CD4-positive, CD25-positive, alpha-beta regulatory T cell (primary cell): ENCODE results near the gene NEMP1. TPM values are rescaled to one million over a fixed set of nuclear protein-coding genes. Genes with fewer than 3 reads are reported as not detected.

ENCODE experiments used
- ATAC-seq, 2 donors: fragments of 150-1000 bp; cut with Tn5 transposase; one replicate each; pipeline ENCODE4 v1.10.0; 2021; ENCODE audit warnings: low read depth in 2 of 2, moderate number of reproducible peaks in 2 of 2, moderate library complexity in 1 of 2
- DNase-seq, 3 donors: peaks; one replicate each; pipeline versions ENCODE4 v3.0.0 to v3.0.0-alpha.2; 2012 to 2022; ENCODE audit warnings: mixed read lengths in 1 of 3
- H3K27ac ChIP-seq: one replicate; pipeline ENCODE4 v1.7.0; 2013; ENCODE audit warnings: mild to moderate bottlenecking, low read length; ENCODE audit not compliant: insufficient read depth, poor library complexity, severe bottlenecking
- H3K27me3 ChIP-seq: one replicate; pipeline ENCODE4 v1.7.0; 2013; ENCODE audit warnings: low read length; ENCODE audit not compliant: control insufficient read depth, insufficient read depth
- H3K36me3 ChIP-seq: one replicate; pipeline ENCODE4 v1.7.0; 2013; ENCODE audit warnings: mild to moderate bottlenecking, low read length, moderate library complexity; ENCODE audit not compliant: control insufficient read depth, insufficient read depth
- H3K4me1 ChIP-seq: 2 replicates; pipeline ENCODE4 v1.7.0; 2013; ENCODE audit warnings: mild to moderate bottlenecking, low read length; ENCODE audit not compliant: insufficient read depth, control insufficient read depth, poor library complexity, severe bottlenecking
- H3K4me3 ChIP-seq: one replicate; pipeline ENCODE4 v1.7.0; 2013; ENCODE audit warnings: low read depth, mild to moderate bottlenecking, low read length, moderate library complexity
- H3K9me3 ChIP-seq, 2 experiments: 1 replicate in 1 of 2; 2 replicates in 1 of 2; pipeline ENCODE4 v1.7.0; 2013; ENCODE audit warnings: low read length in 2 of 2, mild to moderate bottlenecking in 1 of 2, moderate library complexity in 1 of 2; ENCODE audit not compliant: control insufficient read depth in 2 of 2
- H3K27ac Mint-ChIP-seq, 3 donors: one replicate each; pipeline ENCODE4 v1.8.0; 2020 to 2022; ENCODE audit warnings: mild to moderate bottlenecking in 3 of 3, mixed read lengths in 3 of 3, moderate library complexity in 2 of 3
- H3K27me3 Mint-ChIP-seq: one replicate; pipeline ENCODE4 v1.8.0; 2022; ENCODE audit warnings: mild to moderate bottlenecking, mixed read lengths
- H3K36me3 Mint-ChIP-seq: one replicate; pipeline ENCODE4 v1.8.0; 2020; ENCODE audit warnings: mixed read lengths
- H3K4me1 Mint-ChIP-seq, 4 donors: one replicate each; pipeline ENCODE4 v1.8.0; 2020 to 2022; ENCODE audit warnings: mixed read lengths in 4 of 4, mild to moderate bottlenecking in 1 of 4
- H3K4me3 Mint-ChIP-seq, 4 donors: one replicate each; pipeline ENCODE4 v1.8.0; 2020 to 2022; ENCODE audit warnings: mild to moderate bottlenecking in 4 of 4, mixed read lengths in 4 of 4, moderate library complexity in 3 of 4
- H3K9me3 Mint-ChIP-seq, 7 donors: one replicate each; pipeline ENCODE4 v1.8.0; 2020 to 2022; ENCODE audit warnings: mixed read lengths in 7 of 7, mild to moderate bottlenecking in 3 of 7, moderate library complexity in 2 of 7
- polyA plus RNA-seq, 4 donors: library from polyadenylated mRNA; unstranded; fragments of 300-500 nt; fragmentation: Illumina TruSeq; gene quantifications; one replicate each; pipeline ENCODE4 v1.2.3, GENCODE V29; 2021
- total RNA-seq: library from RNA; stranded (reverse); gene quantifications from one replicate; pipeline ENCODE4 v1.2.3, GENCODE V29; 2022

NEMP1 gene
- total and polyA plus RNA-seq, 5 donors from 2014 or later: 3.1 to 14.7 (median 5.4) TPM

DNA sequence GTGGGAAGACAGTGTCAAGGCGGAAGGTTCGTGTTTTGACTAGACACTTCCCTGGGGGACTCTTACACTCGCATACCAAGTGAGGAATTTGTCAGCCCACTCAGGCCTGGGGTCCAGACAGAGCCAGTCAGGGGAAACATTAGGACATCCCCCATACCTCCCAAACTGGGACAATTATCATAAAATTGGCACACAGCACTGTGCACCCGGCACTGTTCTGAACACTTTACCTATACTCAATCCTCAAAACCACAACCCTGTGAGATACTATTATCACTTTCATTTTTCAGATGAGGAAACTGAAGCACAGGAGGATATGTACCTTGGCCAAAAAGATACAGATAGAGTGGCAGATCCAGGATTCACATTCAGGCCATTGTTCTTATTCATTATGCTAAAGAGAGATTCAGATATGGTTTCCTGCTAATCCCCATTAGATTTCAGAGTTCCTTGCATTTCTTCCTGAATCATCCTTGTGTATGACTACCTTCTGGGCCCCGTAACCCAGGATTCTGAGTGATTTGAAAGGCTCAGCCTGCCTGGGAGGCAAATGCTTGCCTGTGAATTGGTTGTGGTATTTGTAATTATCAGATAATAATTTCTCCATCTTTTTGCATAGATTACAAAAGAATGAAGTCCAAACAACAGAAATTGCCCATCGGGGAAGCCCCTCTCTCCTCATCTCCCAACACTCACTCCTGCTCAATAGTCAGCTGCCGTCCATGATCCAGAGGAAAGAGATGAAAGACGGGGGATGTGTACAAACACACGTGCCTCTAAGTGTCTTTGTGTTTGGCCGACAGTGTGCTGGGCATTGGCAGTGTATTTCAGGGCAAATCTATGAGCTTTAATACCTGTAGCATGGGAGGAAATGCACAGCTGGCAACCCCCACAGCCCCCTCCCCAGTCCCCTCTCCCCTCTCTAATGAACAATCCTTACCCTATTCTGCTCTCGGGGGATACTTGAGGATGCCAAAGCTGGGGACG is 66.9 kb downstream of the NEMP1 start:
- Mint-ChIP-seq H3K27ac (peak overlapping the region; percentile 33 to 90 (median 88)), H3K36me3 (no peaks in the 10 kb centered on the region), H3K9me3 (no peaks in the 10 kb centered on the region), H3K4me3 (peak overlapping the region in 3 of 4 donors; percentile 7 to 81 (median 22)), H3K27me3 (peaks cover 21% of the 10 kb centered on the region), H3K4me1 (peaks cover 9 to 50% (median 14%) of the 10 kb centered on the region in 4 donors)
- DNase-seq: peak in 1 of 3 donors; percentile 71
- no peak overlapping the region for H3K27ac ChIP-seq
- peak overlapping the region; percentile 37 for H3K4me3 ChIP-seq
- no peaks in the 10 kb centered on the region for H3K9me3 ChIP-seq
- H3K36me3 ChIP-seq: no peaks in the 10 kb centered on the region
- ATAC-seq: peak; percentile 45 to 54
- peaks cover 9% of the 10 kb centered on the region for H3K4me1 ChIP-seq
- H3K27me3 ChIP-seq: peaks cover 6% of the 10 kb centered on the region

- Mint-ChIP-seq H3K4me1 (peaks cover 12 to 55% (median 16%) of the 10 kb centered on the region in 4 donors), H3K27me3 (peaks cover 21% of the 10 kb centered on the region), H3K9me3 (no peaks in the 10 kb centered on the region), H3K4me3 (no peak overlapping the region), H3K36me3 (no peaks in the 10 kb centered on the region), H3K27ac (peak overlapping the region in 2 of 3 donors; percentile 33 to 90)
- no peak for DNase-seq
- ATAC-seq: no peak
- peaks cover 15% of the 10 kb centered on the region for H3K4me1 ChIP-seq
- peaks cover 6% of the 10 kb centered on the region for H3K27me3 ChIP-seq
- H3K27ac ChIP-seq: no peak overlapping the region
- H3K4me3 ChIP-seq: no peak overlapping the region
- H3K36me3 ChIP-seq: no peaks in the 10 kb centered on the region
- H3K9me3 ChIP-seq: no peaks in the 10 kb centered on the region
Observed at GRCh38 chr12:57010627-57011247, 67.9 kb downstream of the NEMP1 start.

DNA sequence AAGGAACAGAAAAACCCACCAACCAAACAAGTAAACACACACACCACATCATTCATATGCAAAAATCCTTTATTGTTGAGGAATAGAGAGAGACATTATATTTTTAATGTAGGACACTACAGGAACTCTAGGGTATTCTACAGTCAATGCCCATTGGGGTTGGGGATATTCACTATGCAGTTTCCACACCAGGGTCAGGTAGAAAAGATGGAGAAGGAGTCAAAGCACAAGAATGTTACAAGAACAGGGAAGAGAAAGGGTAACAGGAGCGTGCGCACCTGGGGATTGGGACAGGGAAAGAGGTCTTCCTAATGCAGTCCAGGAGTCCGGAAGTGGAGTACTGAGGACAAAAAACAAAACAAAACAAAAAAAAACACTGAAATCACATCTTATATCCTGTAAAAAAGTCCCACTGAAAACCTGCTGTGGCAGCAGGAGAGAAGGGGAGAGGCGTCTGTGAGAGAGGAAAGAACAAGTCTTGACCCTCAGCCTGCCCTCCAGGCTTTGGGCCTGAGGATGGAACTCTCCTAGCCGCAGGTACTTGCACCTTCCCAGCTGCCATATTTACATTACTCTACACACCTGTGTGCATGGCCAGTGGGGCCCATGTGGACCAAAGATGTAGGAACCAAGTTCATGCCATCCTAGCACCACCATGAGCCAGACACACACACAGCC is 68.5 kb downstream of the NEMP1 start:
- DNase-seq (no peak), ATAC-seq (no peak)
- Mint-ChIP-seq H3K4me3 (no peak overlapping the region), H3K9me3 (no peaks in the 10 kb centered on the region), H3K4me1 (peaks cover 19 to 62% (median 23%) of the 10 kb centered on the region in 4 donors), H3K36me3 (no peaks in the 10 kb centered on the region), H3K27me3 (peaks cover 16% of the 10 kb centered on the region), H3K27ac (peak overlapping the region in 2 of 3 donors; percentile 71 to 86)
- Histone ChIP-seq H3K4me1 (peaks cover 22% of the 10 kb centered on the region), H3K4me3 (no peak overlapping the region), H3K27ac (no peak overlapping the region), H3K9me3 (no peaks in the 10 kb centered on the region), H3K36me3 (no peaks in the 10 kb centered on the region), H3K27me3 (peaks cover 4% of the 10 kb centered on the region)

DNA sequence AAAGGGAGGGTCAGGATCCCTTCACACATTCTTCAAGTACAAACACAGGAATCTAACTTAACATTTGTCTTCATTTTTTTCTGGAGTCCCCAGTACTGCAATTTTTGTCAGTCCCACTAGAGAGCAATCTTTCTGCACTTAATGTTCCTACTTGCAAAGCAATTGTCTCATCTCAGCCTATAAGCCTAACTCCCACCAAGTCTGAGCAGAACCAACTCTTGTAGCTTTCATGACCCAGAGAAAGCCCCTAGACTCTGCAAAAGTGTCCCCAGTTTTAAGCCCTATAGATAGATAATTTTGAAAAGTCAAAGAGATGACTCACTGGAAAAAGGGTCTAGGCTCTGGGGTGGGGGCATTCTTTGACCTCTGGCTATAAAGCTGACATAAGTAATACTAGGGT is 70.4 kb downstream of the NEMP1 start:
- DNase-seq (peak in 2 of 3 donors; percentile 64 to 82), ATAC-seq (peak; percentile 40 to 45)
- H3K4me1 ChIP-seq: peaks cover 22% of the 10 kb centered on the region
- Mint-ChIP-seq H3K4me3 (peak overlapping the region; percentile 74 to 98 (median 78)), H3K27ac (peak overlapping the region in 2 of 3 donors; percentile 16 to 96), H3K4me1 (peaks cover 22 to 72% (median 27%) of the 10 kb centered on the region in 4 donors), H3K36me3 (peaks cover 12% of the 10 kb centered on the region), H3K9me3 (no peaks in the 10 kb centered on the region), H3K27me3 (peaks cover 4% of the 10 kb centered on the region)
- no peak overlapping the region for H3K27ac ChIP-seq
- H3K27me3 ChIP-seq: no peaks in the 10 kb centered on the region
- no peaks in the 10 kb centered on the region for H3K9me3 ChIP-seq
- peaks cover 14% of the 10 kb centered on the region for H3K36me3 ChIP-seq
- H3K4me3 ChIP-seq: no peak overlapping the region

- peak in 1 of 3 donors; percentile 18 for DNase-seq
- Mint-ChIP-seq H3K4me1 (peaks cover 22 to 70% (median 27%) of the 10 kb centered on the region in 4 donors), H3K27me3 (peaks cover 4% of the 10 kb centered on the region), H3K36me3 (peaks cover 21% of the 10 kb centered on the region), H3K4me3 (peak overlapping the region; percentile 90 to 98 (median 94)), H3K9me3 (no peaks in the 10 kb centered on the region), H3K27ac (peak overlapping the region; percentile 84 to 96 (median 95))
- H3K36me3 ChIP-seq: peaks cover 24% of the 10 kb centered on the region
- no peaks in the 10 kb centered on the region for H3K9me3 ChIP-seq
- peak overlapping the region; percentile 47 for H3K4me3 ChIP-seq
- H3K4me1 ChIP-seq: peaks cover 22% of the 10 kb centered on the region
- no peak for ATAC-seq
- no peaks in the 10 kb centered on the region for H3K27me3 ChIP-seq
- peak overlapping the region; percentile 53 for H3K27ac ChIP-seq
Observed at GRCh38 chr12:57006809-57007475, 71.6 kb downstream of the NEMP1 start.

- Histone ChIP-seq H3K4me1 (peaks cover 27% of the 10 kb centered on the region), H3K27ac (peak within 1 kb of the TSS; percentile 56), H3K4me3 (peak within 1 kb of the TSS; percentile 71), H3K9me3 (no peaks in the 10 kb centered on the region), H3K36me3 (peaks cover 24% of the 10 kb centered on the region), H3K27me3 (no peaks in the 10 kb centered on the region)
- peak within 1 kb of the TSS; percentile 85 to 96 (median 95) for H3K27ac Mint-ChIP-seq
- H3K4me1 Mint-ChIP-seq: peaks cover 17 to 70% (median 24%) of the 10 kb centered on the region in 4 donors
- H3K4me3 Mint-ChIP-seq: peak within 1 kb of the TSS; percentile 93 to 98 (median 96)
- H3K27me3 Mint-ChIP-seq: peaks cover 4% of the 10 kb centered on the region
- H3K36me3 Mint-ChIP-seq: peaks cover 25% of the 10 kb centered on the region
- ATAC-seq (peak; percentile 84 to 87), DNase-seq (peak; percentile 54 to 66 (median 63))
- no peaks in the 10 kb centered on the region for H3K9me3 Mint-ChIP-seq
Observed at GRCh38 chr12:57005980-57006808, 72.4 kb downstream of the NEMP1 start, which contains the start of gene ZBTB39. Gene ZBTB39 (minus strand): TSS chr12:57006546. CDS start chr12:57004917, 1,629 bp downstream.
